PC-9 (cell line): ENCODE measurements around the gene CDH19.

ENCODE experiments used
- EZH2 ChIP-seq: fragments of 200-600 bp; sonication (generic); IDR thresholded peaks from 2 replicates; pipeline ENCODE4 v1.8.0; 2017; ENCODE audit warnings: antibody characterized with exemption, low read depth
- TF ChIP-seq, protein P1 (sequence below): fragments of 200-600 bp; sonication (generic); conservative IDR thresholded peaks from 2 replicates; pipeline ENCODE4 v1.6.1; 2017; ENCODE audit warnings: mixed run types, antibody characterized with exemption, mild to moderate bottlenecking, moderate library complexity

DNA sequence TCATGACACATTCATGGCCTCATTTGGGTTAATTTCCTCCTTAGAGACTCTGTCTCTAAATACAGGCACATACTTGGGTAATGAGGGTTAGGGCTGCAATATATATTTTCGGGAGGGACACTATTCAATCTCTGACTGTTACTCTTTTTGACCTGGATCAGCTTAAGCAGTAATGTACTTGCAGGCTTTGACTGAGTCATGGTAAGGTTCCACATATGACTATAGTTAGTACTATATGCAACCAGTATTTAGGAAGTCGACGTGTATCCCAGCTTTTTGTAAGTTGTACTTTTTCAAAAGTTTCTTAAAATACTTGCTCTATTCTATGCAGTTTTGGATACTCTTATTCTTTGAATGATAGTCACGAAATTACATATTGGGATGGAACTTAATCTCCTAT, 37.2 kb upstream of the CDH19 start:
- TF ChIP-seq, protein P1, sequence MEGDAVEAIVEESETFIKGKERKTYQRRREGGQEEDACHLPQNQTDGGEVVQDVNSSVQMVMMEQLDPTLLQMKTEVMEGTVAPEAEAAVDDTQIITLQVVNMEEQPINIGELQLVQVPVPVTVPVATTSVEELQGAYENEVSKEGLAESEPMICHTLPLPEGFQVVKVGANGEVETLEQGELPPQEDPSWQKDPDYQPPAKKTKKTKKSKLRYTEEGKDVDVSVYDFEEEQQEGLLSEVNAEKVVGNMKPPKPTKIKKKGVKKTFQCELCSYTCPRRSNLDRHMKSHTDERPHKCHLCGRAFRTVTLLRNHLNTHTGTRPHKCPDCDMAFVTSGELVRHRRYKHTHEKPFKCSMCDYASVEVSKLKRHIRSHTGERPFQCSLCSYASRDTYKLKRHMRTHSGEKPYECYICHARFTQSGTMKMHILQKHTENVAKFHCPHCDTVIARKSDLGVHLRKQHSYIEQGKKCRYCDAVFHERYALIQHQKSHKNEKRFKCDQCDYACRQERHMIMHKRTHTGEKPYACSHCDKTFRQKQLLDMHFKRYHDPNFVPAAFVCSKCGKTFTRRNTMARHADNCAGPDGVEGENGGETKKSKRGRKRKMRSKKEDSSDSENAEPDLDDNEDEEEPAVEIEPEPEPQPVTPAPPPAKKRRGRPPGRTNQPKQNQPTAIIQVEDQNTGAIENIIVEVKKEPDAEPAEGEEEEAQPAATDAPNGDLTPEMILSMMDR: no peak
- no peak for TF ChIP-seq EZH2
